ENCODE data around the gene TSPAN32.

- TF ChIP-seq CTCF (optimal IDR thresholded peaks at IDR 0.05 in 1 of 3, IDR thresholded peaks at IDR 0.05 in 1 of 3, conservative IDR thresholded peaks at IDR 0.05 in 1 of 3; ENCODE audit: extremely low read depth in 1 of 3, insufficient read depth in 2 of 3, low read length in 3 of 3), result no peak
- no peak for TF ChIP-seq EZH2 (IDR thresholded peaks at IDR 0.05; ENCODE audit: low read length)
Measured at GRCh38 chr11:2294926-2295290, 6.9 kb upstream of the TSPAN32 start.

Measured in keratinocyte (primary cell).